Measurements from ENCODE around the gene LLPH. TPM values are rescaled to one million over a fixed set of nuclear protein-coding genes. Genes with fewer than 3 reads are reported as not detected.

LLPH gene
- total RNA-seq, 1 donor from 2014 or later: 3.4 TPM

GRCh38 chr12:66142826-66143225, 12.3 kb upstream of the LLPH start:
- no peak for DNase-seq

GRCh38 chr12:66141299-66141698, 10.7 kb upstream of the LLPH start:
- DNase-seq: no peak

GRCh38 chr12:66140731-66141130, 10.2 kb upstream of the LLPH start:
- DNase-seq: no peak

- no peak for DNase-seq
Observed at GRCh38 chr12:66139328-66139727, 8.8 kb upstream of the LLPH start.

- DNase-seq: no peak
Observed at GRCh38 chr12:66137937-66138336, 7.4 kb upstream of the LLPH start.

GRCh38 chr12:66132408-66132807, 1.9 kb upstream of the LLPH start:
- DNase-seq: peak; percentile 62

- peak; percentile 10 for DNase-seq
Observed at GRCh38 chr12:66131067-66131688, 628 bp upstream of the LLPH start.

- DNase-seq: peak; percentile 47
Observed at GRCh38 chr12:66129934-66130266, 650 bp downstream of the LLPH start.

- DNase-seq: no peak
Observed at GRCh38 chr12:66127650-66128049, 2.9 kb downstream of the LLPH start.

- DNase-seq: no peak
Observed at GRCh38 chr12:66120477-66120876, 10.1 kb downstream of the LLPH start.

GRCh38 chr12:66119870-66120241, 10.7 kb downstream of the LLPH start:
- no peak for DNase-seq

- no peak for DNase-seq
Observed at GRCh38 chr12:66119229-66119869, 11.2 kb downstream of the LLPH start.

- DNase-seq: no peak
Observed at GRCh38 chr12:66118240-66118891, 12.2 kb downstream of the LLPH start.

- no peak for DNase-seq
Observed at GRCh38 chr12:66117242-66117641, 13.3 kb downstream of the LLPH start.

- peak; percentile 11 for DNase-seq
Observed at GRCh38 chr12:66115071-66115600, 15.4 kb downstream of the LLPH start.

- peak; percentile 31 for DNase-seq
Observed at GRCh38 chr12:66113471-66113870, 17.1 kb downstream of the LLPH start.

GRCh38 chr12:66111605-66112004, 18.9 kb downstream of the LLPH start:
- DNase-seq: no peak

GRCh38 chr12:66109056-66109455, 21.5 kb downstream of the LLPH start:
- DNase-seq: no peak

- DNase-seq: no peak
Observed at GRCh38 chr12:66108386-66108785, 22.2 kb downstream of the LLPH start.

- DNase-seq: peak; percentile 94
Observed at GRCh38 chr12:66107451-66107915, 23.1 kb downstream of the LLPH start.

- DNase-seq: no peak
Observed at GRCh38 chr12:66103016-66103913, 27.3 kb downstream of the LLPH start.

GRCh38 chr12:66092559-66093269, 37.8 kb downstream of the LLPH start:
- peak; percentile 28 for DNase-seq
